AG10803 (cell line): Measurements from ENCODE around the gene PIK3R3.

Experiments used
- DNase-seq: peaks from one replicate; pipeline ENCODE4 v3.0.0; 2010; ENCODE audit warnings: low read depth
- H3K4me3 ChIP-seq: 2 replicates; pipeline ENCODE4 v1.5.1; 2011; ENCODE audit warnings: mild to moderate bottlenecking, low read length, control low read depth
- TF ChIP-seq, protein P1 (sequence below): conservative IDR thresholded peaks from 2 replicates; pipeline ENCODE4 v1.5.1; 2011; ENCODE audit warnings: mild to moderate bottlenecking, low read length, control low read depth, inconsistent platforms

The PIK3R3 gene

DNA sequence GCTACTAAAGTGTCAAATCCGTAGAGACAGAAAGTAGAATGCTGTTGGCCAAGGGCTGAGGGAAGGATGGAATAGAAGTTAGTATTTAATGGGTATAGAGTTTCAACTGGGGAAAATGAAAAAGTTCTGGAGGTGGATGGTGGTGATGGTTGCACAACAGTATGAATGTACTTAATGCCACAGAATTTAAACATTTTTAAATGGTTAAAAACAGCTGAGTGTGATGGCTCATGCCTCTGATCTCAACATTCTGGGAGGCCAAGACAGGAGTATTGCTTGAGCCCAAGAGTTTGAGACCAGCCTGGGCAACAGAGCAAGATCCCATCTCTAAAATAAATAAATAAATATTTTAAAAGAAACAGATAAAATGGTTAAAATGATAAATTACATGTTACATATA, 44.5 kb downstream of the PIK3R3 start:
- TF ChIP-seq, protein P1, sequence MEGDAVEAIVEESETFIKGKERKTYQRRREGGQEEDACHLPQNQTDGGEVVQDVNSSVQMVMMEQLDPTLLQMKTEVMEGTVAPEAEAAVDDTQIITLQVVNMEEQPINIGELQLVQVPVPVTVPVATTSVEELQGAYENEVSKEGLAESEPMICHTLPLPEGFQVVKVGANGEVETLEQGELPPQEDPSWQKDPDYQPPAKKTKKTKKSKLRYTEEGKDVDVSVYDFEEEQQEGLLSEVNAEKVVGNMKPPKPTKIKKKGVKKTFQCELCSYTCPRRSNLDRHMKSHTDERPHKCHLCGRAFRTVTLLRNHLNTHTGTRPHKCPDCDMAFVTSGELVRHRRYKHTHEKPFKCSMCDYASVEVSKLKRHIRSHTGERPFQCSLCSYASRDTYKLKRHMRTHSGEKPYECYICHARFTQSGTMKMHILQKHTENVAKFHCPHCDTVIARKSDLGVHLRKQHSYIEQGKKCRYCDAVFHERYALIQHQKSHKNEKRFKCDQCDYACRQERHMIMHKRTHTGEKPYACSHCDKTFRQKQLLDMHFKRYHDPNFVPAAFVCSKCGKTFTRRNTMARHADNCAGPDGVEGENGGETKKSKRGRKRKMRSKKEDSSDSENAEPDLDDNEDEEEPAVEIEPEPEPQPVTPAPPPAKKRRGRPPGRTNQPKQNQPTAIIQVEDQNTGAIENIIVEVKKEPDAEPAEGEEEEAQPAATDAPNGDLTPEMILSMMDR = no peak
- H3K4me3 ChIP-seq = no peak overlapping the region
- no peak for DNase-seq

DNA sequence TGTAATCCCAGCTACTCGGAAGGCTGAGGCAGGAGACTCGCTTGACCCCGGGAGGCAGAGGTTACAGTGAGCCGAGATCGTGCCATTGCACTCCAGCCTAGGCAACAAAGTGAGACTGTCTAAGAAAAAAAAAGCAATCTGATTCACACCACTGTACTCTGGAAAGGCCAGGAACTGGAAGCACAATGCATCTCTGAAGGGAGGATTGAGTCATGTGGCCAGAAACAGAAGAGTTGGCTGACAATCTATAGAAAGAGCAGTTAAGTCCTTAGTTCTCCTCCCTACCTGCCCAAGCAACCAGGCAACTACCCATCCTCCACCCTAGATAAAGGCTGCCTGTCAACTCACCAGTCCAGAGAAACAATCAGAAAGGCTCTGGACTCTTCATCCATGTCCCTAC, 45.9 kb downstream of the PIK3R3 start:
- DNase-seq = no peak
- H3K4me3 ChIP-seq = no peak overlapping the region
- TF ChIP-seq, protein P1 = no peak

DNA sequence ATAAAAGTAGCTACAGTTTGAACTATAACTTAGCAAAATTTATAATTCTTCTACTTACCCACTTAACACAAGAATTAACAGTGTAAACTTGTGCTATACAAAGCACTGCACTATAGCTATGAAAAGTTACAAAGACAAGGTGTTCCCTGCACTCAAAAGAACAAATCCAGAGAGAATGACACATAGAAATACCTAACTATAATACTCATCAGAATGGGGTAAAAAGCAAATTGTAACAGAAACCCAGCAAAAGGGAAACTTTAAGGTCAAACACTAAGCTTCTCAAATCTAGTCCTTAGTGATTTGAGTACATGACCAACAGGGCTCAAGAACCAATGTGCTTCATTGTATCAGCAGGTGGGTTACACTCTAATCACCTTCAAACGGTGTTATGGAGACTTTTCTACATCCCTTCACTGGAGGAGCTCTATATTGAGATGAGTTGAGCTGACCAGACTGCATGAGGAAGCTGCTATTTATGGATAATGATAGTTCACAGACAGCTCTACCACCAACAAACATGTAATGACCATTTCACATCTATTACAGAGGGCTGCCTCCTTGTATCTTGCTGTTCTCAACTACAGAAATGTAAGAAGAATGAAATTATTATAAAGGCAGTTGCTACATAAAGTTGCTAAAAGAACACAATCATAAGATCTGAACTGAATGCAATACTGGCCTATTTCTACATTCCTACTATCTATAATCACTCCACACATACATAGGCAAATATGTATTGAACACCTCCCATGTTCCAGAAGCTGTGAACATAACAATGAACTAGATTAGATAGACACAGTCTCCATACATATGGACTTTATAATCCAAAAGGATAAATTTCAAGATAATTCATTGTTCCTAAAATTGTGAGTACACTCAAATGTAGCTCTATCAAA, 47.6 kb downstream of the PIK3R3 start:
- no peak overlapping the region for H3K4me3 ChIP-seq
- TF ChIP-seq, protein P1 = no peak
- peak; percentile 11 for DNase-seq

DNA sequence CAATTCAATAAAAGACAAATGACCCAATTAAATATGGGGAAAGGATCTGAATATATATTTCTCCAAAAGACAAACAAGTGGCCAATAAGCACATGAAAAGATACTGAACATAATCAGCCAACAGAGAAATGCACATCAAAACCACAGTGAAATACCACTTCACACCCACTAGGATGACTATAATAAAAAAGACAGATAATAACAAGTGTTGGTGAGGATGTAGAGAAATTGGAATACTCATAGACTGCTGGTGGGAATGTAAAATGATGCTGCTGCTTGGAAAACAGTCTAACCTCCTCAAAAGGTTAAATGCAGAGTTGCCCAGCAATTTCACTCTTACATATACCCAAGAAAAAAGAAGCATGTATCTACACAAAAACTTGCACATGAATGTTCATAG, 48.9 kb downstream of the PIK3R3 start:
- no peak overlapping the region for H3K4me3 ChIP-seq
- TF ChIP-seq, protein P1 = no peak
- DNase-seq = no peak

DNA sequence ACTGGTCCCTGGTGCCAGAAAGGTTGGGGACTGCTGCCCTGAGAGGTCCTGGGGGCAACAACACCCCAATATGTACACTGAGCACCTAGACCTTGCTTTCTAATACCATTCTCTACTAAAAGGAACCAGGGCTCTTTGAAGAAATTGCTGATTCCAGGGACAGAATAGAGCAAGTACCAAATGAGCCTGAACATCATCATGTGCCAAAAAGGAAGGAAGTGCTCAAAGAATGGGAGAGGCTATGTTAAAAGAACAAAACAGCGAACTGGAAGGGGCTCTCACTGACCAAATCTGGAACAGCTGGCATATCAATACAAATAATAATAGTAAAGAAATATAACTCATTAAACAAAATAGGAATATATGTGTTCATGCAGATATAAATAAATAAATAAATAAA, 50.8 kb downstream of the PIK3R3 start:
- DNase-seq = no peak
- no peak overlapping the region for H3K4me3 ChIP-seq
- TF ChIP-seq, protein P1 = no peak

DNA sequence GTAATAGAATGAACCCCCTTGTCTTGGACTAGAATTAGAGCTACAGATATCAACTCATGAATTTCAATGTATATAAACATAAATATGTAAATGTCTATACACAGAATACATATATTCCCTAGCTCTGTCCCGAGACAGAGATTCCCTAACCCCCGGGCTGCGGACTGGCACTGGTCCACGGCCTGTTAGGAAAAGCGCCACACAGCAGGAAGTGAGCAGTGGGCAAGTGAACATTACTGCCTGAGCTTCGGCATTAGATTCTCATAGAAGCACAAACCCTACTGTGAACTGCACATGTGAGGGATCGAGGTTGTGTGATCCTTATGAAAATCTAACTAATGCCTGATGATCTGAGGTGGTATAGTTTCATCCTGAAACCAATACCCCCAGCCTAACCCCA, 51.2 kb downstream of the PIK3R3 start:
- no peak overlapping the region for H3K4me3 ChIP-seq
- TF ChIP-seq, protein P1 = no peak
- DNase-seq = no peak

DNA sequence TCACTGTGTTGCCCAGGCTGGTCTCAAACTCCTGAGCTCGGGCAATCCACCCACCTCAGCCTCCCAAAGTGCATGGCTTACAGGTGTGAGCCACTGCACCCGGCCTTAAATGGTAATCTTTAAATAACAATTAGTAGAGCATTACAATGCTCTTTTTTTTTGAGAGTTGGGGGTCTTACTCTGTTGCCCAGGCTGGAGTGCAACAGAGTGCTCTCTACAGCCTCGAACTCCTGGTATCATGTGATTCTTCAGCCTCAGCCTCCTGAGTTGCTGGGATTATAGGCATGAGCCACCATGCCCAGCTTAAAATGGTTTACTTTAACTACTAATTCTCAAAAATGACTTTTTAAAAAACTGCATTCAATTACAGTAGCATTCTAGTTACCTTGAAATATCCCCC, 52.2 kb downstream of the PIK3R3 start:
- H3K4me3 ChIP-seq = no peak overlapping the region
- TF ChIP-seq, protein P1 = no peak
- no peak for DNase-seq
